Neural cell (in vitro differentiated cells): ENCODE data around the gene BTBD1. TPM values are rescaled to one million over a fixed set of nuclear protein-coding genes. Genes with fewer than 3 reads are reported as not detected.
"Not testable (repeated sequence)": the region's sequence is repeated elsewhere in the genome, so short reads cannot be mapped to it uniquely, and the experiment has no call there.

Source experiments
- H2AFZ ChIP-seq: fragments of 200-600, 300-800 bp; sonication (generic), shearing (Covaris generic); 2 replicates; pipeline ENCODE4 v1.6.0; 2014; ENCODE audit warnings: low read depth, mild to moderate bottlenecking, antibody characterized with exemption, low read length, moderate library complexity
- H3F3A ChIP-seq: fragments of 200-600 bp; shearing (Covaris generic); 2 replicates; pipeline ENCODE4 v1.6.1; 2016; ENCODE audit warnings: mild to moderate bottlenecking, moderate library complexity, mixed read lengths, antibody characterized with exemption, low read length; ENCODE audit not compliant: insufficient read depth, poor library complexity, severe bottlenecking
- H3K27ac ChIP-seq: fragments of 200-600, 300-800 bp; sonication (generic), shearing (Covaris generic); 2 replicates; pipeline ENCODE4 v1.5.1; 2014; ENCODE audit warnings: mild to moderate bottlenecking, low read length, moderate library complexity
- H3K27me3 ChIP-seq: fragments of 300-800, 200-600 bp; sonication (generic), shearing (Covaris generic); 2 replicates; pipeline ENCODE4 v1.6.0; 2014; ENCODE audit warnings: mild to moderate bottlenecking, low read depth, low read length, moderate library complexity; ENCODE audit not compliant: insufficient read depth
- H3K36me3 ChIP-seq: fragments of 300-800, 200-600 bp; sonication (generic), shearing (Covaris generic); 2 replicates; pipeline ENCODE4 v1.5.1; 2014; ENCODE audit warnings: mild to moderate bottlenecking, antibody characterized with exemption, low read length, moderate library complexity; ENCODE audit not compliant: insufficient read depth
- H3K4me2 ChIP-seq: fragments of 300-800, 200-600 bp; sonication (generic), shearing (Covaris generic); 2 replicates; pipeline ENCODE4 v1.6.0; 2014; ENCODE audit warnings: mild to moderate bottlenecking, low read length
- H3K4me3 ChIP-seq: fragments of 300-800, 200-600 bp; sonication (generic), shearing (Covaris generic); 2 replicates; pipeline ENCODE4 v1.5.1; 2014; ENCODE audit warnings: mild to moderate bottlenecking, low read length, moderate library complexity
- H3K79me2 ChIP-seq: fragments of 200-600 bp; shearing (Covaris generic); replicated peaks from 2 replicates; pipeline ENCODE4 v1.6.0; 2014; ENCODE audit warnings: mild to moderate bottlenecking, low read length, moderate library complexity; ENCODE audit not compliant: insufficient read depth
- H3K9ac ChIP-seq: fragments of 300-800, 200-600 bp; sonication (generic), shearing (Covaris generic); 2 replicates; pipeline ENCODE4 v1.6.1; 2016; ENCODE audit warnings: mild to moderate bottlenecking, low read length, mixed read lengths
- H3K9me2 ChIP-seq: fragments of 200-600 bp; shearing (Covaris generic); 2 replicates; pipeline ENCODE4 v1.6.1; 2016; ENCODE audit warnings: mild to moderate bottlenecking, low read length, mixed read lengths; ENCODE audit not compliant: insufficient read depth
- H3K9me3 ChIP-seq: fragments of 200-600, 300-800 bp; sonication (generic), shearing (Covaris generic); 2 replicates; pipeline ENCODE4 v1.6.1; 2016; ENCODE audit warnings: mild to moderate bottlenecking, mixed run types, low read length, moderate library complexity, mixed read lengths
- H4K20me1 ChIP-seq: fragments of 200-600 bp; shearing (Covaris generic); 2 replicates; pipeline ENCODE4 v1.6.1; 2016; ENCODE audit warnings: mild to moderate bottlenecking, mixed run types; ENCODE audit not compliant: insufficient read depth
- EP300 ChIP-seq: fragments of 450-650 bp; conservative IDR thresholded peaks from 2 replicates; pipeline ENCODE4 v1.6.1; 2014; ENCODE audit warnings: antibody characterized with exemption, mild to moderate bottlenecking, moderate library complexity; ENCODE audit not compliant: poor library complexity, severe bottlenecking
- EZH2 ChIP-seq: fragments of 200-600, 300-800 bp; shearing (Covaris generic), sonication (generic); IDR thresholded peaks from 2 replicates; pipeline ENCODE4 v1.6.1; 2014; ENCODE audit warnings: antibody characterized with exemption, low read length, borderline replicate concordance, mild to moderate bottlenecking; ENCODE audit not compliant: insufficient read depth, poor library complexity, severe bottlenecking
- MXI1 ChIP-seq: fragments of 450-650 bp; conservative IDR thresholded peaks from 2 replicates; pipeline ENCODE4 v1.6.1; 2014; ENCODE audit warnings: antibody characterized with exemption, mild to moderate bottlenecking; ENCODE audit not compliant: poor library complexity, severe bottlenecking
- POLR2AphosphoS5 ChIP-seq: IDR thresholded peaks from 2 replicates; pipeline ENCODE4 v1.6.1; 2012
- RAD21 ChIP-seq: fragments of 450-650 bp; conservative IDR thresholded peaks from 2 replicates; pipeline ENCODE4 v1.6.1; 2014; ENCODE audit warnings: antibody characterized with exemption, mild to moderate bottlenecking, moderate library complexity
- SMC3 ChIP-seq: fragments of 450-650 bp; conservative IDR thresholded peaks from 2 replicates; pipeline ENCODE4 v1.6.1; 2014; ENCODE audit warnings: antibody characterized with exemption, mild to moderate bottlenecking, moderate library complexity; ENCODE audit not compliant: poor library complexity
- TAF1 ChIP-seq: IDR thresholded peaks from 2 replicates; pipeline ENCODE4 v1.6.1; 2012; ENCODE audit warnings: low read depth
- polyA plus RNA-seq: library from polyadenylated mRNA; depleted of rRNA; stranded (reverse); fragments of >200 nt; gene quantifications from 2 replicates; pipeline ENCODE4 v1.2.3, GENCODE V29; 2014
- TF ChIP-seq, protein P1 (sequence below): IDR thresholded peaks from 2 replicates; pipeline ENCODE4 v1.6.1; 2012; ENCODE audit warnings: borderline replicate concordance
- TF ChIP-seq, protein P2 (sequence below): fragments of 450-650 bp; IDR thresholded peaks from 2 replicates; pipeline ENCODE4 v1.5.1; 2014; ENCODE audit warnings: antibody characterized with exemption, mild to moderate bottlenecking, moderate library complexity; ENCODE audit not compliant: poor library complexity, severe bottlenecking

Gene BTBD1
- polyA plus RNA-seq, 1 donor from 2014 or later, result 153 TPM

DNA sequence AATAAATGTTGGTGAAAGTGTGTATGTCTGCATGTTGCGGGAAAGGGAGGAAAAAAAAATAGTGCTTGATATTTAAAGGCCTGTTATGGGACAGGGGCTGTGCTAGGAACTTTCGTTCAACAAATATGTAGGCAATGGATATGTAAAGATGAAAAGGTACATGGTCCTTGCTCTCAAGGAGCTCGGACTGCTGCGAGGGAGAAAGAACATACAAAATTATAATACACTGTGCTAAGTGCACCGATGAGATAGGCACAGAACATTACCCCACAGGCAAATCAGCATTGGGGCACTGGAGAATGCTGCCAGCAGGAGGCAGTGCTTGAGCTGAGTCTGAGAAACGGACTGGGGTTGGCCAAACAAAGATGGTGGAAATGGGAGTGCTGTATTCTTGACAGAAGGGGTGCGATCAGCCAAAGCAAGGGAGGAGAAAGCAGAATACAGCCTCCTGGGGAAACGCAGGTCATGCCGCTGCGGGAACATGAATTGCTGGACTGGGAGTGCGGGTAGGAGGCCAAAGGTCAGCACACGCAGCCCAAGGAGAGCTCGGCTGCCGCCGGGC is 56.3 kb downstream of the BTBD1 start:
- Histone ChIP-seq H3K9ac (peak overlapping the region; percentile 96), H3F3A (peaks cover 4% of the 10 kb centered on the region), H3K9me2 (no peaks in the 10 kb centered on the region), H3K4me2 (peak overlapping the region; percentile 79), H3K27ac (peak overlapping the region; percentile 93), H3K9me3 (no peaks in the 10 kb centered on the region), H3K4me3 (peak overlapping the region; percentile 92), H3K27me3 (no peaks in the 10 kb centered on the region), H3K79me2 (peaks cover 17% of the 10 kb centered on the region), H4K20me1 (no peaks in the 10 kb centered on the region), H3K36me3 (no peaks in the 10 kb centered on the region), H2AFZ (peak overlapping the region; percentile 90)
- no peak for TF ChIP-seq EP300
- TF ChIP-seq EZH2, result no peak
- peak; percentile 66 for TF ChIP-seq RAD21
- no peak for TF ChIP-seq MXI1
- TF ChIP-seq, protein P1, sequence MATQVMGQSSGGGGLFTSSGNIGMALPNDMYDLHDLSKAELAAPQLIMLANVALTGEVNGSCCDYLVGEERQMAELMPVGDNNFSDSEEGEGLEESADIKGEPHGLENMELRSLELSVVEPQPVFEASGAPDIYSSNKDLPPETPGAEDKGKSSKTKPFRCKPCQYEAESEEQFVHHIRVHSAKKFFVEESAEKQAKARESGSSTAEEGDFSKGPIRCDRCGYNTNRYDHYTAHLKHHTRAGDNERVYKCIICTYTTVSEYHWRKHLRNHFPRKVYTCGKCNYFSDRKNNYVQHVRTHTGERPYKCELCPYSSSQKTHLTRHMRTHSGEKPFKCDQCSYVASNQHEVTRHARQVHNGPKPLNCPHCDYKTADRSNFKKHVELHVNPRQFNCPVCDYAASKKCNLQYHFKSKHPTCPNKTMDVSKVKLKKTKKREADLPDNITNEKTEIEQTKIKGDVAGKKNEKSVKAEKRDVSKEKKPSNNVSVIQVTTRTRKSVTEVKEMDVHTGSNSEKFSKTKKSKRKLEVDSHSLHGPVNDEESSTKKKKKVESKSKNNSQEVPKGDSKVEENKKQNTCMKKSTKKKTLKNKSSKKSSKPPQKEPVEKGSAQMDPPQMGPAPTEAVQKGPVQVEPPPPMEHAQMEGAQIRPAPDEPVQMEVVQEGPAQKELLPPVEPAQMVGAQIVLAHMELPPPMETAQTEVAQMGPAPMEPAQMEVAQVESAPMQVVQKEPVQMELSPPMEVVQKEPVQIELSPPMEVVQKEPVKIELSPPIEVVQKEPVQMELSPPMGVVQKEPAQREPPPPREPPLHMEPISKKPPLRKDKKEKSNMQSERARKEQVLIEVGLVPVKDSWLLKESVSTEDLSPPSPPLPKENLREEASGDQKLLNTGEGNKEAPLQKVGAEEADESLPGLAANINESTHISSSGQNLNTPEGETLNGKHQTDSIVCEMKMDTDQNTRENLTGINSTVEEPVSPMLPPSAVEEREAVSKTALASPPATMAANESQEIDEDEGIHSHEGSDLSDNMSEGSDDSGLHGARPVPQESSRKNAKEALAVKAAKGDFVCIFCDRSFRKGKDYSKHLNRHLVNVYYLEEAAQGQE, result no peak
- no peak for TF ChIP-seq POLR2AphosphoS5
- TF ChIP-seq SMC3, result peak; percentile 74
- TF ChIP-seq TAF1, result peak; percentile 25
- TF ChIP-seq, protein P2, sequence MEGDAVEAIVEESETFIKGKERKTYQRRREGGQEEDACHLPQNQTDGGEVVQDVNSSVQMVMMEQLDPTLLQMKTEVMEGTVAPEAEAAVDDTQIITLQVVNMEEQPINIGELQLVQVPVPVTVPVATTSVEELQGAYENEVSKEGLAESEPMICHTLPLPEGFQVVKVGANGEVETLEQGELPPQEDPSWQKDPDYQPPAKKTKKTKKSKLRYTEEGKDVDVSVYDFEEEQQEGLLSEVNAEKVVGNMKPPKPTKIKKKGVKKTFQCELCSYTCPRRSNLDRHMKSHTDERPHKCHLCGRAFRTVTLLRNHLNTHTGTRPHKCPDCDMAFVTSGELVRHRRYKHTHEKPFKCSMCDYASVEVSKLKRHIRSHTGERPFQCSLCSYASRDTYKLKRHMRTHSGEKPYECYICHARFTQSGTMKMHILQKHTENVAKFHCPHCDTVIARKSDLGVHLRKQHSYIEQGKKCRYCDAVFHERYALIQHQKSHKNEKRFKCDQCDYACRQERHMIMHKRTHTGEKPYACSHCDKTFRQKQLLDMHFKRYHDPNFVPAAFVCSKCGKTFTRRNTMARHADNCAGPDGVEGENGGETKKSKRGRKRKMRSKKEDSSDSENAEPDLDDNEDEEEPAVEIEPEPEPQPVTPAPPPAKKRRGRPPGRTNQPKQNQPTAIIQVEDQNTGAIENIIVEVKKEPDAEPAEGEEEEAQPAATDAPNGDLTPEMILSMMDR, result peak; percentile 92

DNA sequence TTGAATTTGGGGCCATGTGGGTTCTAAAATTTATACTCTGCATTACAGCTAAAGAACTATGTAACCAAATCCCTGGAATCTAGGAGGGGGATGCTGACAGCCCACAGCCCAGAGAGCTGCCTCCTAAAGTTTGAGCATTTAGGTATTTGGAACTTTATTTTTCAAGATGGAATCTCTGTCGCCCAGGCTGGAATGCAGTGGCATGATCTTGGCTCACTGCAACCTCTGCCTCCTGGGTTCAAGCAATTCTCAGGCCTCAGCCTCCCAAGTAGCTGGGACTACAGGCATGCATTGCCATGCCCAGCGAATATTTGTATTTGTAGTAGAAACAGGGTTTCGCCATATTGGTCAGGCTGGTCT is 66.4 kb downstream of the BTBD1 start:
- H3F3A ChIP-seq, H3K4me3 ChIP-seq: not testable (repeated sequence)

More for the DNA sequence above, 66.4 kb downstream of the BTBD1 start:
- not testable (repeated sequence) for H3K9ac ChIP-seq, H3K27ac ChIP-seq, H3K4me2 ChIP-seq, H3K36me3 ChIP-seq, H3K79me2 ChIP-seq, H2AFZ ChIP-seq, H3K9me2 ChIP-seq, H4K20me1 ChIP-seq, H3K27me3 ChIP-seq, H3K9me3 ChIP-seq
